CD4-positive, CD25-positive, alpha-beta regulatory T cell (primary cell): ENCODE data around the gene KRT34. TPM values are rescaled to one million over a fixed set of nuclear protein-coding genes. Genes with fewer than 3 reads are reported as not detected.

Experiments
- ATAC-seq, 2 donors: fragments of 150-1000 bp; cut with Tn5 transposase; one replicate each; pipeline ENCODE4 v1.10.0; 2021; ENCODE audit warnings: low read depth in 2 of 2, moderate number of reproducible peaks in 2 of 2, moderate library complexity in 1 of 2
- DNase-seq, 3 donors: peaks; one replicate each; pipeline versions ENCODE4 v3.0.0 to v3.0.0-alpha.2; 2012 to 2022; ENCODE audit warnings: mixed read lengths in 1 of 3
- H3K27ac ChIP-seq: one replicate; pipeline ENCODE4 v1.7.0; 2013; ENCODE audit warnings: mild to moderate bottlenecking, low read length; ENCODE audit not compliant: insufficient read depth, poor library complexity, severe bottlenecking
- H3K27me3 ChIP-seq: one replicate; pipeline ENCODE4 v1.7.0; 2013; ENCODE audit warnings: low read length; ENCODE audit not compliant: control insufficient read depth, insufficient read depth
- H3K36me3 ChIP-seq: one replicate; pipeline ENCODE4 v1.7.0; 2013; ENCODE audit warnings: mild to moderate bottlenecking, low read length, moderate library complexity; ENCODE audit not compliant: control insufficient read depth, insufficient read depth
- H3K4me1 ChIP-seq: 2 replicates; pipeline ENCODE4 v1.7.0; 2013; ENCODE audit warnings: mild to moderate bottlenecking, low read length; ENCODE audit not compliant: insufficient read depth, control insufficient read depth, poor library complexity, severe bottlenecking
- H3K4me3 ChIP-seq: one replicate; pipeline ENCODE4 v1.7.0; 2013; ENCODE audit warnings: low read depth, mild to moderate bottlenecking, low read length, moderate library complexity
- H3K9me3 ChIP-seq, 2 experiments: 1 replicate in 1 of 2; 2 replicates in 1 of 2; pipeline ENCODE4 v1.7.0; 2013; ENCODE audit warnings: low read length in 2 of 2, mild to moderate bottlenecking in 1 of 2, moderate library complexity in 1 of 2; ENCODE audit not compliant: control insufficient read depth in 2 of 2
- H3K27ac Mint-ChIP-seq, 3 donors: one replicate each; pipeline ENCODE4 v1.8.0; 2020 to 2022; ENCODE audit warnings: mild to moderate bottlenecking in 3 of 3, mixed read lengths in 3 of 3, moderate library complexity in 2 of 3
- H3K27me3 Mint-ChIP-seq: one replicate; pipeline ENCODE4 v1.8.0; 2022; ENCODE audit warnings: mild to moderate bottlenecking, mixed read lengths
- H3K36me3 Mint-ChIP-seq: one replicate; pipeline ENCODE4 v1.8.0; 2020; ENCODE audit warnings: mixed read lengths
- H3K4me1 Mint-ChIP-seq, 4 donors: one replicate each; pipeline ENCODE4 v1.8.0; 2020 to 2022; ENCODE audit warnings: mixed read lengths in 4 of 4, mild to moderate bottlenecking in 1 of 4
- H3K4me3 Mint-ChIP-seq, 4 donors: one replicate each; pipeline ENCODE4 v1.8.0; 2020 to 2022; ENCODE audit warnings: mild to moderate bottlenecking in 4 of 4, mixed read lengths in 4 of 4, moderate library complexity in 3 of 4
- H3K9me3 Mint-ChIP-seq, 7 donors: one replicate each; pipeline ENCODE4 v1.8.0; 2020 to 2022; ENCODE audit warnings: mixed read lengths in 7 of 7, mild to moderate bottlenecking in 3 of 7, moderate library complexity in 2 of 7
- polyA plus RNA-seq, 4 donors: library from polyadenylated mRNA; unstranded; fragments of 300-500 nt; fragmentation: Illumina TruSeq; gene quantifications; one replicate each; pipeline ENCODE4 v1.2.3, GENCODE V29; 2021
- total RNA-seq: library from RNA; stranded (reverse); gene quantifications from one replicate; pipeline ENCODE4 v1.2.3, GENCODE V29; 2022

Gene KRT34
- total and polyA plus RNA-seq, 5 donors from 2014 or later = not detected

DNA sequence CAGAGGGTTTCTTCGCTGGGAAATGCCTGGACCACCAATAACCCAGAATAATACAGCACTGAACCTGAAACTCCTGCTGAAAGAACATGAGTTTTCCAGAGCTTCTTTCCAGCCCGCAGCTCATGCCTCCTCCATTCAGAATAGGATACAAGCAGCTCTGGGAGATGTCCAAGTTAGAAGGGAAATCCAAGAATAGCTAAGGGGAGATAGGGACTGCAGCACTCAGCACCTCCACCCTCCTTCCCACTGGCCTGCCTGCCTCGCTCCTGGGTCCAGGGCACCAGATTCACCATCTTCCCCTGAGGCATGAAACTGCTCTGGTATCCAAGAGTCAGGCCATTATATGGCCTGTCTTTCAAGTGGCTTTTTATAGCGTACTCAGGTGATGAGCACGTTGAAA lies 11.2 kb upstream of the KRT34 start:
- H3K4me1 ChIP-seq = no peaks in the 10 kb centered on the region
- peaks cover 27% of the 10 kb centered on the region for H3K27me3 Mint-ChIP-seq
- no peak overlapping the region for H3K4me3 Mint-ChIP-seq
- H3K4me1 Mint-ChIP-seq = no peaks in the 10 kb centered on the region
- ATAC-seq (no peak), DNase-seq (no peak)
- H3K27ac ChIP-seq = no peak overlapping the region
- H3K36me3 Mint-ChIP-seq = no peaks in the 10 kb centered on the region
- no peaks in the 10 kb centered on the region for H3K36me3 ChIP-seq
- H3K27ac Mint-ChIP-seq = peak overlapping the region in 1 of 3 donors; percentile 88
- H3K27me3 ChIP-seq = peaks cover 5% of the 10 kb centered on the region
- no peak overlapping the region for H3K4me3 ChIP-seq
- no peaks in the 10 kb centered on the region for H3K9me3 ChIP-seq
- H3K9me3 Mint-ChIP-seq = peaks cover 0 to 4% (median 0%) of the 10 kb centered on the region in 7 donors

DNA sequence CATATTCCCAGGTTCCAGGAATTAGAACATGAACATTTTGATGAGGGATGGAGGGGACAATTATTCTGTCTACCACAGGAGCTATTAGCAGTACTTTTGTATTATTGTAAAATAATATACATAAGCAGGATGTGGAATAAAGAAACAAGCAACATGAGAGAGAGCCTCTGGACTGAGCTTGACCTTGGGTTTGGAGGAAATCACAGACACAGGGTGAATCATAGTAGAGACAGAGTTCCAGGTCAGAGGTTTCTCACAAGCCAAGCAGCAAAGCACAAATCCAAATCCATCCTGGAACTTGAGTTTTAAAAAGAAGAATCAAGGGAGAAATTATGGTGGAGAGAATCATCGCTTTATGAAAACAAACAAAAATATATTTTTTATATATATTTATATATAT lies 10.2 kb upstream of the KRT34 start:
- Histone ChIP-seq H3K27me3 (peaks cover 8% of the 10 kb centered on the region), H3K9me3 (peaks cover 3 to 5% of the 10 kb centered on the region in 2 experiments), H3K36me3 (no peaks in the 10 kb centered on the region), H3K4me3 (no peak overlapping the region), H3K27ac (no peak overlapping the region), H3K4me1 (no peaks in the 10 kb centered on the region)
- DNase-seq = no peak
- H3K9me3 Mint-ChIP-seq = peaks cover 0 to 7% (median 1%) of the 10 kb centered on the region in 7 donors
- H3K4me3 Mint-ChIP-seq = no peak overlapping the region
- peaks cover 36% of the 10 kb centered on the region for H3K27me3 Mint-ChIP-seq
- H3K4me1 Mint-ChIP-seq = no peaks in the 10 kb centered on the region
- ATAC-seq = no peak
- no peaks in the 10 kb centered on the region for H3K36me3 Mint-ChIP-seq
- H3K27ac Mint-ChIP-seq = no peak overlapping the region

GRCh38 chr17:41391535-41391934 lies 9.4 kb upstream of the KRT34 start:
- peaks cover 7 to 10% of the 10 kb centered on the region in 2 experiments for H3K9me3 ChIP-seq
- H3K27me3 Mint-ChIP-seq = peaks cover 38% of the 10 kb centered on the region
- no peak for DNase-seq
- H3K4me1 Mint-ChIP-seq = no peaks in the 10 kb centered on the region
- H3K4me3 ChIP-seq = no peak overlapping the region
- H3K4me1 ChIP-seq = no peaks in the 10 kb centered on the region
- no peak for ATAC-seq
- H3K9me3 Mint-ChIP-seq = peaks cover 0 to 15% (median 5%) of the 10 kb centered on the region in 7 donors
- H3K27ac Mint-ChIP-seq = no peak overlapping the region
- H3K36me3 ChIP-seq = no peaks in the 10 kb centered on the region
- H3K4me3 Mint-ChIP-seq = no peak overlapping the region
- peaks cover 8% of the 10 kb centered on the region for H3K27me3 ChIP-seq
- no peak overlapping the region for H3K27ac ChIP-seq
- no peaks in the 10 kb centered on the region for H3K36me3 Mint-ChIP-seq

GRCh38 chr17:41390411-41390938 lies 8.4 kb upstream of the KRT34 start:
- H3K36me3 ChIP-seq = no peaks in the 10 kb centered on the region
- H3K4me3 ChIP-seq = no peak overlapping the region
- DNase-seq (no peak), ATAC-seq (no peak)
- H3K27me3 Mint-ChIP-seq = peaks cover 41% of the 10 kb centered on the region
- no peaks in the 10 kb centered on the region for H3K4me1 ChIP-seq
- H3K27ac ChIP-seq = no peak overlapping the region
- no peaks in the 10 kb centered on the region for H3K36me3 Mint-ChIP-seq
- peaks cover 13% of the 10 kb centered on the region for H3K27me3 ChIP-seq
- H3K4me1 Mint-ChIP-seq = no peaks in the 10 kb centered on the region
- H3K27ac Mint-ChIP-seq = no peak overlapping the region
- peaks cover 13 to 16% of the 10 kb centered on the region in 2 experiments for H3K9me3 ChIP-seq
- peaks cover 0 to 17% (median 7%) of the 10 kb centered on the region in 7 donors for H3K9me3 Mint-ChIP-seq
- no peak overlapping the region for H3K4me3 Mint-ChIP-seq

GRCh38 chr17:41387670-41388069 lies 5.6 kb upstream of the KRT34 start:
- Mint-ChIP-seq H3K4me3 (no peak overlapping the region), H3K27ac (no peak overlapping the region)

DNA sequence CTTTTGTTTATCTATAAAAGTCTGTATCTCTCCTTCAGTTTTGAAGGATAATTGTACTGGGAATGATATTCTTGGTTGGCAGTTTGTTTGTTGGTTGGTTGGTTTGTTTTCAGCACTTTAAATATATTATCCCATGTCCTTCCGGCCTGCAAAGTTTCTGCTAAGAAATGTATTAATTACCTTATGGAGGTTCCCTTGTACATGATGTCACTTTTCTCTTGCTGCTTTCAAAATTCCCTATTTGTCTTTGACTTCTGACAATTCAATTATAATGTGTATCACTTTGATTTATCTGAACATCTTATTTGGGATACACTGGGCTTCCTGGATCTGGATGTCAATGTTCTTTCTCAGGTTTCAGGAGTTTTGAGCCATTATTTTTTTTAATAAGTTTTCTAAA lies 4.1 kb upstream of the KRT34 start:
- Mint-ChIP-seq H3K9me3 (peaks cover 0 to 17% (median 5%) of the 10 kb centered on the region in 7 donors), H3K27ac (no peak overlapping the region), H3K27me3 (peaks cover 34% of the 10 kb centered on the region), H3K4me3 (no peak overlapping the region), H3K4me1 (no peaks in the 10 kb centered on the region), H3K36me3 (no peaks in the 10 kb centered on the region)
- ATAC-seq = no peak
- Histone ChIP-seq H3K9me3 (peaks cover 13 to 16% of the 10 kb centered on the region in 2 experiments), H3K4me1 (no peaks in the 10 kb centered on the region), H3K27ac (no peak overlapping the region), H3K36me3 (no peaks in the 10 kb centered on the region), H3K27me3 (peaks cover 11% of the 10 kb centered on the region), H3K4me3 (no peak overlapping the region)
- no peak for DNase-seq

More at GRCh38 chr17:41387670-41388069, 5.6 kb upstream of the KRT34 start:
- peaks cover 13% of the 10 kb centered on the region for H3K27me3 ChIP-seq
- ATAC-seq (no peak), DNase-seq (no peak)
- Mint-ChIP-seq H3K36me3 (no peaks in the 10 kb centered on the region), H3K27me3 (peaks cover 44% of the 10 kb centered on the region), H3K4me1 (no peaks in the 10 kb centered on the region), H3K9me3 (peaks cover 0 to 17% (median 7%) of the 10 kb centered on the region in 7 donors)
- H3K9me3 ChIP-seq = peaks cover 13 to 16% of the 10 kb centered on the region in 2 experiments
- H3K27ac ChIP-seq = no peak overlapping the region
- H3K4me1 ChIP-seq = no peaks in the 10 kb centered on the region
- H3K4me3 ChIP-seq = no peak overlapping the region
- H3K36me3 ChIP-seq = no peaks in the 10 kb centered on the region

DNA sequence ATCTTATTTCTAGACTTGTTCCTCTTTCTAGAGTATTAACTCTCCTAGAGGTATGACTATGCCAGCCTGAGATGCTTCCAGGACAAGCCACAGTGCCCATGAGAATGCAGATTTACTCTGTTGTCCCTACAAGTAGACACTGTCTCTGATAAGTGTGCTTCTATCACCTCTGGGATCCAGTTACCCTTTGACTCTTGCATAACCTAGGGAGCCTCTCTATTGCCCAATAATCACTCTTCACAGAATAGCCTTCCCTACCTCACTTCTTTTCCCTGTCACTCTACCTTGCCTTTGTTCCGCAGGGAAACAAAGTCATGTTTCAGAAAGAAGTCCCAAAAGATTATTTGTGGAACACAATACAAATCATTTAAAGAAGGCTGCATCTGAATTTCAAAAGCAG lies 1.6 kb upstream of the KRT34 start:
- H3K9me3 ChIP-seq = peaks cover 13 to 16% of the 10 kb centered on the region in 2 experiments
- Mint-ChIP-seq H3K4me3 (no peak overlapping the region), H3K27ac (no peak overlapping the region), H3K36me3 (no peaks in the 10 kb centered on the region), H3K27me3 (peaks cover 37% of the 10 kb centered on the region), H3K4me1 (no peaks in the 10 kb centered on the region), H3K9me3 (peaks cover 0 to 17% (median 4%) of the 10 kb centered on the region in 7 donors)
- H3K36me3 ChIP-seq = no peaks in the 10 kb centered on the region
- H3K4me3 ChIP-seq = no peak overlapping the region
- ATAC-seq (no peak), DNase-seq (no peak)
- H3K27ac ChIP-seq = no peak overlapping the region
- no peaks in the 10 kb centered on the region for H3K4me1 ChIP-seq
- peaks cover 8% of the 10 kb centered on the region for H3K27me3 ChIP-seq

GRCh38 chr17:41382394-41382793 lies 288 bp upstream of the KRT34 start:
- ATAC-seq = no peak

More at GRCh38 chr17:41382394-41382793, 288 bp upstream of the KRT34 start:
- H3K36me3 ChIP-seq = no peaks in the 10 kb centered on the region
- H3K9me3 ChIP-seq = peaks cover 11 to 12% of the 10 kb centered on the region in 2 experiments
- peaks cover 0 to 2% (median 0%) of the 10 kb centered on the region in 4 donors for H3K4me1 Mint-ChIP-seq
- H3K4me3 ChIP-seq = no peak overlapping the region
- peaks cover 24% of the 10 kb centered on the region for H3K27me3 Mint-ChIP-seq
- no peak overlapping the region for H3K27ac Mint-ChIP-seq
- no peak for DNase-seq
- H3K4me1 ChIP-seq = no peaks in the 10 kb centered on the region
- H3K36me3 Mint-ChIP-seq = no peaks in the 10 kb centered on the region
- peaks cover 5% of the 10 kb centered on the region for H3K27me3 ChIP-seq
- no peak overlapping the region for H3K27ac ChIP-seq
- H3K4me3 Mint-ChIP-seq = no peak overlapping the region
- peaks cover 0 to 11% (median 6%) of the 10 kb centered on the region in 7 donors for H3K9me3 Mint-ChIP-seq
